Medulla oblongata (tissue), 1 donor: ENCODE measurements around the gene ORC4.
"Not testable (repeated sequence)": the region's sequence is repeated elsewhere in the genome, so short reads cannot be mapped to it uniquely, and the experiment has no call there.

Experiments used
- DNase-seq: peaks from one replicate; pipeline ENCODE4 v3.0.0-alpha.2; 2015; ENCODE audit errors: extremely low spot score

The ORC4 gene

DNA sequence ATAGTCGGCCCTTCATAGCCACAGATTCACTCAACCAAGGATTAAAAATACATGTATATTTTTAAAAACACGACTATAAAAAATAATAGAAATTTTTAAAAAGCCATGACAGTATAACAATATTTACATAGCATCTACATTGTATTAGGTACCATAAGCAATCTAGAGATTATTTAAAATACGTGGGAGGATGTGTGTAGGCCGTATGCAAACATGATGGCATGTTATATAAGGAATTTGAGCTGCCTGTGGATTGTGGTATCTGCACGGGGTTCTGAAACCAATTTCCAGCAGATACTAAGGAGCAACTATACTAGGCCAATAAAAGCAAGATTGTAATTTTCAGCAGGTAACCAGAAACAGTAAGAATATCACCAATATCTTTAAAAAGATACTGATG, 5.9 kb downstream of the ORC4 start:
- DNase-seq = no peak

DNA sequence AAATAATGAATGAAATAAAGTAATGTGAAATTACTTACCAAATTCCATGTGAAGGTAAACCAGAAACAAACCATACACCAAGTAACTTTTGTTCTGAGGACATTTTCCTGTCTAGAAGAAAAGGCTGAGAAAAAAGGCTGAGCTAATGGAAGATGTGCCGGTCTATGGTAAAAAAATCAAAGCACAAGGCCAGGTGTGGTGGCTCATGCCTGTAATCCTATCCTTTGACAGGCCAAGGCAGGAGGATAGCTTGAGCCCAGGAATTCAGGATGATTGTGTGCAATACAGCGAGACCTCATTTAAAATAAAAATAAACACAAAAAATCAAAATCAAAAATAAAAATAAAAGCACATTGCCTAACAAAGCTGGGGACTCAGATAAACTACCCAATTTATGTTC, 6.7 kb downstream of the ORC4 start:
- DNase-seq = no peak

DNA sequence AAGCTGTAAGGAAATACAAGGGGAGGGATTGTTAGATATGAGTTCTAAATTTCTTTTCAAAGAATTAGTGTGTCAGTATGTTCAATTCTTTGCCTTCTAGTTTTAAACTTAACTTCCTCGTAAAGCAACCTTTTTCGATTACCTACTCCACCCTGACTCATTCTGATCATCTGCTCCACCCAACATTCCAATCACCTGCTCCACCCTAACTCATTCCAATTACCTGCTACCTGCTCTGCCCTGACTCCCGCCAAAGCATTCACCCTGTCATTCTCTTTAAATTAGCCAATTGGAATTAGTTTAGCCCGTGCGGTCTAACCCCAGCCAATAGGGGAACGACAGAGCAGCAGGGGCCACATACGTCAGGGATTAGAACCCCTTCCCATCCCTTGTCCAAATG, 12.1 kb downstream of the ORC4 start:
- not testable (repeated sequence) for DNase-seq

DNA sequence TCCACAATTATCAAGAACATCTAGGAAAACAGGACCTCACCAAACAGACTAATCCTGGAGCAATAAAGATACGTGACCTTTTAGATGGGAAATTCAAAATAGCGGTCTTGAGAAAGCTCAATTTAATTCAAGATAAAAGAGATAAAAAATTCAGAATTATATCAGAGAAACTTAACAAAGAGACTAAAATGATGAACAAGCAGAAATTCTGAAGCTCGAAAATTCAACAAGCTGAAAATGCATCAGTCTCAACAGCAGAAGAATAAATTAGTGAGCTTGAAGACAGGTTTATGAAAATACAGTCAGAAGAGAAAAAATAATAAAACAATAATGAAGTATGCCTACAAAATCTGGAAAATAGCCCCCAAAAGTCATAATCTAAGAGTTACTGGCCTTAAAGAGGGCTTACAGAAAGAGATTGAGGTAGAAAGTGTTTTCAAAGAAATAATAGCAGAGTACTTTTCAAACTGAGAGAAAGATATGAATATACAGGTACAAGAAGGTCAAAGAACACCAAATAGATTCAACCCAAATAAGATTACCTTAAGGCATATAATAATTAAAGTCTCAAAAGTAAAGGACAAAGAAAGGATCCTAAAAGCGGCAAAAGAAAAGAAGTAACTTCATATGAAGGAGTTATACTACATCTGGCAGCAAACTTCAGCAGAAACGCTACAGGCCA, 13.2 kb downstream of the ORC4 start:
- no peak for DNase-seq

DNA sequence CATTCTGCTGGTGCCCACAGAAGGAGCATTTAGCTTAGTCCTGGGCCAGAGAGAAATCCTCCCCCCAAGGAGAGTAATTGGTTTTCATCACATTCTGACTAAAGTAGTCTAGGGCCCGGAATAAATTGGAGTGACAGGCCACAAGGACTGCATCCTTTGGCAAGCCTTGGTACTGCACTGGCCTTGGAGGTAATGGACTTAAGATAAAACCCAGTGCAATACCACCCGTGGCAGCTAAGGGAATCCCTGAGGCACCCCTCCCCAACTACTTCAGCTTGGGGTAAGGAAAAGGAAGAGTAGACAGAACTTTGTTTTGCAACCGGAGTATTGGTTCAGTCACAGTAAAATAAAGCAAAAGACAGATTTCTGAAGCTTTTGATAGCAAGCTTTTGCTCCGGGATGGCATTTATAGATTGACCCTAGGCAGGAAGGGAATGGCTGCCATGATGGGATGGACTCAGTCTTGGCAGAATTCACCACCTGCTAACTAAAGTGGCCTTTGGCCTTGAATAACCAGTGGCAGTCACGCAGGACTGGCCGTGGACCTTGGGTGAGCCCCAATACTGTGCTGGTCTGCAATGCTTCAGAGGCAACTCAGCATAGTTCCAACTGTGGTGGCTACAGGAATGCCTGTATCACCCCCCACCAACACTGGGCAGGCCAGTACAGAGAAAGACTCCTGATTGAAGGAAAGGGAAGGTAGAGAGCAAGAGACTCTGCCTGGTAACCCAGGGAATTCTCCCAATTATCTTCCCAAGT, 14.1 kb downstream of the ORC4 start:
- DNase-seq = no peak

DNA sequence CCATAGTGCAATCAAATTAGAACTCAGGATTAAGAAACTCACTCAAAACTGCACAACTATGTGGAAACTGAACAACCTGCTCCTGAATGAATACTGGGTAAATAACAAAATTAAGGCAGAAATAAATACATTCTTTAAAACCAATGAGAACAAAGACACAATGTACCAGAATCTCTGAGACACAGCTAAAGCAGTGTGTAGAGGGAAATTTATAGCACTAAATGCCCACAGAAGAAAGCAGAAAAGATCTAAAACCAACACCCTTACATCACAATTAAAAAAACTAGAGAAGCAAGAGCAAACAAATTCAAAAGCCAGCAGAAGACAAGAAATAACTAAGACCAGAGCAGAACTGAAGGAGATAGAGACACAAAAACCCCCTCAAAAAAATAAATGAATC, 18.1 kb downstream of the ORC4 start:
- DNase-seq = not testable (repeated sequence)

DNA sequence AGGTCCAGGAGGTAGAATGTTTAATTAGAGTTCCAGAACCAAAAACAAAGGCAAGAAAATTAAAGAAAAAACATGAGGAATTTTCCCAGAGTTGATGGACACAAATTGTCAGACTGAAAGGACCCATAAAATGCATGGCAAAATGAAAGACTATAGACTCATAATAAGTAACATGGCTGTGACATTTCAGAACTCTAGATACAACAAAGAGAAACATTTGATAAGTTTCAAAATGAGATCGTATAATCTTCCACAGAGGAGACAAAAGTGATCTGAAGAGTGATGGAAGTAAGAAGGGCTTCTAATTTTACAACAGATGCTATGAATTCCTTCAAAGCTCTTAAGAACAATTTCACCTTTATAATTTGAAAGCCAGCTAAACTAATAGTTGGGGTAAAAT, 20.4 kb downstream of the ORC4 start:
- DNase-seq = no peak

DNA sequence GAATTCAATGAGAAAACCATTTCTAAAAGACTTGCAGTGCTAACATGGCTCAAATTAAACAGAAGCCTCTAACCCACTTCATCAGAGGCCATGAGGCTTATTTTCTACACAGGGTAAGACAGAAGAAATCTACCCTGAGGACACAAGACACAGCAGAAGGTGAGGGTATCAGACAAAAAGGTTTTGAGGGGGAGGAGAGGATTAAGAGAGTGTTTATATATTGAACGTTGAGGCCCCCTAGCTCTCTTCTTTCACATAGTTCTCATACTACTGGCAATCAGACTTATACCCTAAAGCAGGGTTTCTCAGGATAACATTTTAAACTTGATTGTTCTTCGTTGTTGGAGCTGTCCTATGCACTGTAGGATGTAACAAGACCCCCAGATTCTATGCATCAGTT, 21.4 kb downstream of the ORC4 start:
- DNase-seq = no peak

DNA sequence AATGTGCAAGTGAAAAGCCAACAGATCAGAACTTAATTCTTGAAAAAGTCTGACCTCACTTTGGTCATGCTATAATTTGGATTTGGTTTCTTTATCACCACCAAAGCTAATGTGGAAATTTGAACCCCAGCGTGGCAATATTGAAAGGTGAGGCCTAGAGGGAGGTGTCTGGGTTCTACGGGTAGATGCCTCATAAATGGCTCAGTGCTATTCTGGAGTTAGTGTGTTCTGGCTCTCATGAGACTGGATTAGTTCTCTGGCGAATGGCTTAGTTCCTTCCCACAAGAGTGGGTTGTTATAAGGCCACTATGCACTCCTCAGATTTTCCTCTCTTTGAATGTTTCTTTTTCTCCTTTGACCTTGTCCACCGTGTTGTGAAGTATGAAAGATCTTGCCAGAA, 22.3 kb downstream of the ORC4 start:
- no peak for DNase-seq

DNA sequence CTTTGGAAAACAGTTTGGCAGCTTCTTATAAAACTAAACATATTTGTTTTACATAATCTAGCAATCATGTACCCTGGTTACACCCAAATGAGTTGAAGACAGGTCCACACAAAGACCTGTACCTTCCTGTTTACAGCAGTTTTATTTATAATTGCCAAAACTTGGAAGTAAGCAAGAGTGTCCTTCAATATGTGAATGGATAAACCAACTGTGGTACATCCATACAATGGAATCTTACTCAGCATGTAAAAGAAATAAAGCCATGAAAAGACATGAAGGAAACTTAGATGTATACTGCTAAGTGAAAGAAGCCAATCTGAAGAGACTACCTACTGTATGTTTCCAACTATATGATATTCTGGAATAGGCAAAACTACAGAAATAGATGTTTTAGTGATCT, 23.7 kb downstream of the ORC4 start:
- no peak for DNase-seq

DNA sequence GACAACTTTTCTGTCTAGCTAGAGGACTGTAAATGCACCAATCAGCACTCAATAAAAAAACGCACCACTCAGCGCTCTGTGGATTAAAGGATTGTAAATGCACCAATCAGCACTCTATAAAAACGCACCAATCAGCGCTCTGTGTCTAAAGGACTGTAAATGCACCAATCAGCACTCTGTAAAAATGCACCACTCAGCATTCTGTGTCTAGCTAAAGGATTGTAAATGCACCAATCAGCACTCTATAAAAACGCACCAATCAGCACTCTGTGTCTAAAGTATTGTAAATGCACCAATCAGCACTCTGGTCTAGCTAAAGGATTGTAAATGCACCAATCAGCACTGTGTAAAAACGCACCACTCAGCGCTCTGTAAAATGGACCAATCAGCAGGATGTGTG, 25.6 kb downstream of the ORC4 start:
- not testable (repeated sequence) for DNase-seq

DNA sequence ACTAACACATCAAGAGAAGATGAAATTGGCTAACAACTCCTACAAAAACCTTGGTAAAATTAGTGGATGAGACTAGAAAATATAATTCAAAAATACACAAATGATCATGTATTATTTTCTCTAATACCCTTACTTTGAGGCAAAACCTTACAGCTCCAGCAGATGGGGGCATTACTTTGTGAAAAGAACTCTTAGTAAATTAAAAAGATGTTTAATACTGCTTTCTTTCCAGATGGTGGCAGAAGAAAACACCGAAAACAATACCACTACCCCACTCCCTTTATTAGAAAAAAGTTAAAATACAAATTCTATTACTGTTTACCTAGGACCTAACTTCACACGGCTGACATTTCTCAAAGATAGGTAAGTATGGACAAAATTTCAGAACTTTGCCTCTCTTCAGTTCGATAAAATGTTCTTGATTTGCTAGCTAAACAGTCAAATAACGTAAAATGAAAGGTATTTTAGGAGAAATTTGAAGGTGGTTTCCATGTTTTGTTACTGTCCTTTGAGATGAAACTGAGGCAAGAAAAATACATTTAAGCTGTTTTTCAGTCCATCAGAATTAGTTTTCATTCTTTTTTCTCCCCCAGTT, 30.6 kb downstream of the ORC4 start:
- peak; percentile 62 for DNase-seq

DNA sequence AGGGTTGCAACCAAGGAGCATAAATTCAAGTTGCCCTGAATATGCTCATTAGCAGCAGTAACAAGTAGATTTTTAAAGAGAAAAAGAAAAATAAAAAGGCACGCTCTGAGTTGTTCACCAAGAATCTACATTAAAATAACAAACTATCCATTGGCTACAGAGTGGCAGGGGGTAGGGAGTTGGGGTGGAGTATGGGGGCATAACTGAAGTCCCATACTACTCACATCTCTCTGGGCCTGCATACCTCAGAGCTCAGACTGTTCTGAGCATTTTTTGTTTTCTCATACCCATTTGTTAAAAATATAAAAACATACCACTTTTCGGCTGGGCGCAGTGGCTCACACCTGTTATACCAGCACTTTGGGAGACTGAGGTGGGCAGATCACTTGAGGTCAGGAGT, 31.4 kb downstream of the ORC4 start:
- no peak for DNase-seq

DNA sequence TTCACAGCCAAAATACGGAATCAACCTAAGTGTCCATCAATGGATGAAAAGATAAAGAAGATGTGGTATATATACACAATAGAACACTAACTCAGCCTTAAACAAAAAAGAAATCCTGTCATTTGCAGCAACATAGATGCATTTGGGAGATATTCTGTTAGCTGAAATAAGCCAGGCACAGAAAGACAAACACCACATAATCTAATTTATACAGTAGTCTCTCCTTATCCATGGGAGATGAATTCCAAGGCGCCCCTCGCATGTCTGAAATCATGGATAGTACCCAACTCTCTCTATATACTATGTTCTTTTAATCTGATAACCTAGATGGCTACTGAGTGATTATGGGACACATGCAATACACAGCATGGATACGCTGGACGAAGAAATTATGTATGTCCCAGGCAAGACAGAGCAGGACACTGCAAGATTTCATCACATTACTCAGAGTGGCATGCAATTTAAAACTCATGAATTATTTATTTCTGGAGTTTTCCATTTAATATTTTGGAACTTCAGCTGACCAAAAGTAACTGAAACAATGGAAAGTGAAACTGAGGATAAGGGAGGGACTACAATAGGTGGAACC, 39.5 kb downstream of the ORC4 start:
- no peak for DNase-seq

DNA sequence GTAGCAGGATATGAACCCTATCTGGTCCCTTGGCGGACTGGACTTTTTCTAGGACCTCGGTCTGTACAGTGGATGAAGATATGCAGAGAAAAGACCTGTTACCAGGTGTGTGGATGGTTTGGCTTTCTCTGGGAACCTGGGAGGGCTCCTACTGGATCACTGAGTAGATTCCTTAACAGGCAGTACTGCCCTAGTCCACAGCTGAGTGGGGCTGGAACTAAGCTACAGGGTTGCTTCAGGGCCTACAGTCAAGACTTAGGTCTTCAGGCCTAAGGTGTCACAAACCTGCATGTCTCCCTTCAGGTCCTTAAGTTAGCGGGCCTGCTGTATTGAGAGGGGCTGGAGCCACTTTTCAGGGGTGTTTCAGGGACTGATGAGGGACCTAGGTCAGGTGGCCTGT, 42.9 kb downstream of the ORC4 start:
- DNase-seq = no peak

DNA sequence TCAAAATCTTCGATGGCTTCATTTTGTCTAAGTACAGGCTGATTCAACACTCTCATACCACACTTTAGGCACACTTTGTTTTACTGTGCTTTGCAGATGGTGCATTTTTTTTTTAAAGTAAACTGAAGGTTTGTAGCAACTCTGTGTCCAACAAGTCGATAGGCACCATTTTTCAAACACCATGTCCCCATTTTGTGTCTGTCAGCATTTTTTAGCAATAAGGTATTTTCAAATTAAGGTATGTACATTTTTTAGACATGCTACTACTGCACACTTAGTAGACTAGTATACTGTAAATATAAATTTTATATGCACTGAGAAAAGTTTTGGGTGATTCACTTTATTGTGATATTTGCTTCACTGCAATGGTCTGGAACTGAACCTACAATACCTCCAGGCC, 44.4 kb downstream of the ORC4 start:
- no peak for DNase-seq

DNA sequence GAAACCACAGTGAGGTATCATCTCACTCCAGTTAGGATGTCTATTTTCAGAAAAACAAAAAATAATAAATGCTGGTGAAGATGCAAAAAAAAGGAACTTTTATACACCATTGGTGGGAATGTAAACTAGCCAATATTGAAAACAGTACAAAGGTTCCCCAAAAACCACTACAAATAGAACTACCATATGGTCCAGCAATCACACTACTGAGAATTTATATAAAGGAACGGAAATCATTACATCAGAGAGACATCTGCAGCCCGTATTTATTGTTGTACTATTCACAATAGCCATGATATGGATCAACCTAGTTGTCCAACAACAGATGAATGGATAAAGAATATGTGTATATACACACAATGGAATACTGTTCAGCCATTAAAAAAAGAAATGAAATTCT, 52.0 kb downstream of the ORC4 start:
- DNase-seq = no peak

DNA sequence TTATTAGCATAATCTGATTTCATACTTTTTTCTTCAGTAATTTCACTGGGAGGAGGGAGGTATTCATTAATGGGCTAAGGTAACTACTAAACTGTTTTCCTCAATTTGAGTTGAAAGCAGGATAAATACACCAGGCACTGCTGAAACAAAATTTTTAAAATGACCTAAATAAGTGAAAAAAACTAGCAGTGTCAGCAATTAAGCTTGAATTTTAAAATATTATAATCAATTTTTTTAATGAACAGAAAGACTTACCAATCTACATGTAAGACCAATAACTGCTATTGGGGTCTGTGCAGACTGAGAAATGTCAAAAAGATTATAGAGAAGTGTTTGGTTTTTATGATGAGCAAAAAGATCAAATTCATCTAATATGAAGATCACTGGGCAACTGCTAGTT, 68.4 kb downstream of the ORC4 start:
- no peak for DNase-seq

DNA sequence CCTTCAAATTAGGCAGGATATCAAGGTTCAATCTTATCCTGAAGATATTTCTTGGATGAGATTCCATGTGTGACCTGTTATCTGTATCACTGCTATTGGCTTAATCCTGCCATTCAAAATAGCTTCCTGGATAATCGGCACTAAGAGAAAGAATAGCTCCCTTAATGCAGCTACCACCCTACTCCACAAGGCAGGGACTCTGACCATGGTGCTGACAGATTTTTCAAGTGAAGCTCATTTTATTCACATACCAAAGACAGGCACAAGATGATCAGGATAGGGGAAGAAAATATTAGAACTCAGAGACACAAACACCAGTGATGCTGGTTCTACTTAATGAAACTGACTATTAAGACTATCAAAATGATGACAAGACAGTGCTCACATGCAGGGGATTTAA, 74.9 kb downstream of the ORC4 start:
- DNase-seq = no peak

DNA sequence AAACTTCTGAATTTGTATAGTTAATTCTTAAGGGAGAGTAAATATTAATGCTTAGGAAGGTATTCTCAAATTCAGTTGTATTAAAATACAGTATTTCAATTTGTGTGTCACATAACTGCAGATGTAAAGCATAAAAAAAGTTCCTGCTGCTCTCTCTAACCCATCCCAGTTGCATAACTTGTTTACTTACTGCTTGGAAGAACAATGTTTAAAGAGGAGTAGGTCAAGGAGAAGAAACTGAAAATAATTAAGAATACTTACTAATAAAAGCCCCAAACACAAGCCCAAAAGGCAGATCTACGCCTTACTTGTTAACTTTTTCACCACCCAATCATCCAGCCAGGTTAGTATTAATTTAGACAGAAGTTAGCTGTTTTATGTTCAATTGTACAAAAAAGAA, 81.2 kb downstream of the ORC4 start:
- no peak for DNase-seq

DNA sequence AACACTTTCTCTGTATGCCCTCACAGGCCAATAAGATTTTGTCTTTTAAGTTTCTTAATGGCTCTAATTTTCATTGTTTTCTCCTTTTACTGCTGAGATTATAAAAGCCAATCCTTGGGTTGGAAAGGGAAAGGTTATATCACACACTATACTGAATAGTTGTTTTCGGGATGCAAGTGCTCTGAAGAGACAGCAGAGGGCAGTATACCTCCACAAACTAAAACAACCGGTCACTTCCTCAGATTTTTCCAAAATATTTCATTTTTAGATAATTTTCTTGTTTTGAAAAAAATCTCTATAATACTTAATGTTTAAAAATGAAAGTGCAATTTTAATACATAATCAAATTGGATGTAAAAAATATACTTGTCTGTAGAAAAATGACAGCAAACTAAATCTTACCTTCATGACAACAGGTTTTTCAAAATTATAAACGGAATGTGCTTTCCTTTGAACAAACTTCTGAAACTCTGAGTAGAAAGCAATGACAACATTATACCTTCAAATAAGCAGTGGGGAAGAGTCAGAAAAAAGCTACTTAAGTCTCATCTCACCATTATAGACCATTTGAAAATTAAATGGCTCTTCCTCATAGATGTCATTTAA, 82.7 kb downstream of the ORC4 start:
- DNase-seq = peak; percentile 55

DNA sequence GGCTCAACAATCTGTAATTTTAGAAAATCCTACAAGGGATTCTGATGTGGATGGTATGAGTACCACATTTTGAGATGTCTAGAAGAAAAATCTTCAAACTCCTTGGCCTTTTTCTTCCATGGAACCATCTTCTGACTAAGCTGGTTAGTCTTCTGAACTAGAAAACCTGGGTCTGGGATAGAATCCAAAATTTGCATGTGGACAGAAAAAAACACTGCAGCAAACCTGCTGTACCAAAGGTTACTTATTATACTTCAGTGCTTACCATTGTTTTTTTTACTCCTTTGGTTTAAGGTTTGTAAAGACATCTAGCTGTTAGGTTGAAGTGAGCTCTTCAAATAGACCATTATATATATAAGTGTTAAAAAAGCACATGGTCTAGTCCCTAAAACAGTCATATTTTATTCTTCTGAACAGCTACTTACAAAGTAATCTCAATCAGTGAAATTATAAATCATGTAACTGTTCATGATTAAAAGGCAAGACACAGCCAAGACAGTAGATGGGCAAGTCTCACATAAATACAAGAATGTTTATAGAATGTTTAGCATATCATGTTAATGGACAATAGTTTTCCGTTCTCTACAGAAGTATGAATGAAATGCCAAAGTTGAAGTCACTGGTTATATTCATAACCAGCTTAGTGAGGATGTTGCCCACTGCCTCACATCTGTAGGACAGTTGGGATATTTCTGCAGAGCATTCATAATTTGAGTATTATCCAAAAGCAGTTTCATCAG, 85.5 kb downstream of the ORC4 start:
- DNase-seq = no peak
